Endothelial cell of umbilical vein (primary cell): ENCODE data around the gene TCHHL1. TPM values are rescaled to one million over a fixed set of nuclear protein-coding genes. Genes with fewer than 3 reads are reported as not detected.

Source experiments
- BruUV-seq: library from RNA; stranded (reverse); fragments of 400-500 nt; replicated peaks from 2 replicates; lab custom pipeline; 2021; lab: Mats Ljungman, UMichigan
- CTCF ChIA-PET: fragments of 300-600, 350-600 bp; sonication (Branson Sonifier 250); formaldehyde crosslinking; loops from one replicate; lab custom pipeline; 2021; ENCODE audit warnings: antibody characterized with exemption, inconsistent platforms; lab: Charles Lee
- POLR2A ChIA-PET: fragments of 300-600, 350-600 bp; sonication (Branson Sonifier 250); formaldehyde crosslinking; loops from one replicate; lab custom pipeline; 2021; ENCODE audit warnings: antibody characterized with exemption, inconsistent platforms; lab: Charles Lee
- DNase-seq: peaks from one replicate; pipeline ENCODE4 v3.0.0-alpha.2; 2011; ENCODE audit warnings: low read depth, low spot score
- FAIRE-seq: peaks from 2 replicates; lab custom pipeline; 2011; peaks lifted over from hg19 to GRCh38; lab: Jason Lieb, UNC
- H2AFZ ChIP-seq: 2 replicates; pipeline ENCODE4 v1.6.0; 2012; ENCODE audit warnings: low read depth, low read length, control low read depth, inconsistent platforms
- H3K27ac ChIP-seq: 2 replicates; pipeline ENCODE4 v1.5.1; 2011; ENCODE audit warnings: low read depth, mild to moderate bottlenecking, control low read depth, low read length, moderate library complexity; ENCODE audit not compliant: insufficient read depth
- H3K27me3 ChIP-seq, 2 experiments: 2 replicates each; pipeline versions ENCODE4 v1.6.0 to v1.6.1; 2011; ENCODE audit warnings: low read length in 2 of 2, mixed read lengths in 1 of 2; ENCODE audit not compliant: control insufficient read depth in 2 of 2, insufficient read depth in 2 of 2
- H3K36me3 ChIP-seq, 2 experiments: 2 replicates in 1 of 2; 3 replicates in 1 of 2; pipeline ENCODE4 v1.5.1; 2011; ENCODE audit warnings: low read length in 2 of 2, mild to moderate bottlenecking in 1 of 2, moderate library complexity in 1 of 2; ENCODE audit not compliant: control insufficient read depth in 2 of 2, insufficient read depth in 2 of 2; ENCODE audit errors: extremely low read depth in 1 of 2
- H3K4me1 ChIP-seq: 3 replicates; pipeline ENCODE4 v1.5.1; 2011; ENCODE audit warnings: mild to moderate bottlenecking, low read length; ENCODE audit not compliant: control insufficient read depth, insufficient read depth; ENCODE audit errors: extremely low read depth
- H3K4me2 ChIP-seq: 2 replicates; pipeline ENCODE4 v1.6.1; 2011; ENCODE audit warnings: low read length, control low read depth, mixed read lengths; ENCODE audit not compliant: insufficient read depth
- H3K4me3 ChIP-seq, 3 experiments: fragments of 200-600 bp in 1 of 3; sonication (generic), shearing (Covaris generic) in 1 of 3; replicated peaks in 1 of 3; 2 replicates each; pipeline ENCODE4 v1.5.1; 2011 to 2016; ENCODE audit warnings: control low read depth in 3 of 3, low read length in 3 of 3, mild to moderate bottlenecking in 2 of 3, inconsistent platforms in 1 of 3, low read depth in 1 of 3, moderate library complexity in 1 of 3; ENCODE audit not compliant: insufficient read depth in 1 of 3
- H3K79me2 ChIP-seq: 2 replicates; pipeline ENCODE4 v1.6.0; 2012; ENCODE audit warnings: low read length, inconsistent platforms; ENCODE audit not compliant: control insufficient read depth, insufficient read depth
- H3K9ac ChIP-seq: replicated peaks from 2 replicates; pipeline ENCODE3; 2011; ENCODE audit warnings: low read length, control low read depth; ENCODE audit not compliant: insufficient read depth; ENCODE audit errors: extremely low read depth
- H3K9me1 ChIP-seq: replicated peaks from 3 replicates; pipeline ENCODE4 v1.6.0; 2011; ENCODE audit warnings: mild to moderate bottlenecking, low read length; ENCODE audit not compliant: control insufficient read depth, insufficient read depth; ENCODE audit errors: extremely low read depth
- H3K9me3 ChIP-seq: replicated peaks from 2 replicates; pipeline ENCODE4 v1.5.1; 2012; ENCODE audit warnings: low read length, inconsistent platforms; ENCODE audit not compliant: control insufficient read depth, insufficient read depth
- H4K20me1 ChIP-seq: replicated peaks from 2 replicates; pipeline ENCODE3; 2011; ENCODE audit warnings: mild to moderate bottlenecking, low read length; ENCODE audit not compliant: control insufficient read depth, insufficient read depth; ENCODE audit errors: extremely low read depth
- EZH2 ChIP-seq: IDR thresholded peaks from 2 replicates; pipeline ENCODE4 v1.6.1; 2012; ENCODE audit warnings: borderline replicate concordance, low read depth, mild to moderate bottlenecking, moderate library complexity, low read length, inconsistent platforms; ENCODE audit not compliant: severe bottlenecking
- FOS ChIP-seq: IDR thresholded peaks from 2 replicates; pipeline ENCODE4 v1.6.1; 2011; ENCODE audit warnings: mild to moderate bottlenecking, low read length, moderate library complexity, borderline replicate concordance; ENCODE audit not compliant: insufficient read depth
- GATA2 ChIP-seq: IDR thresholded peaks from 2 replicates; pipeline ENCODE4 v1.7.0; 2011; ENCODE audit warnings: low read depth, mild to moderate bottlenecking, moderate library complexity, mixed read lengths, low read length; ENCODE audit not compliant: insufficient read length, insufficient read depth
- JUN ChIP-seq: IDR thresholded peaks from 2 replicates; pipeline ENCODE4 v1.6.1; 2011; ENCODE audit warnings: borderline replicate concordance, low read depth; ENCODE audit not compliant: insufficient read length, insufficient read depth
- MYC ChIP-seq: IDR thresholded peaks from one replicate; pipeline ENCODE4 v1.6.1; 2011; ENCODE audit warnings: mild to moderate bottlenecking, low read depth, low read length
- POLR2A ChIP-seq: IDR thresholded peaks from 2 replicates; pipeline ENCODE4 v1.6.1; 2012; ENCODE audit warnings: low read depth, mild to moderate bottlenecking, control low read depth, low read length
- POLR2AphosphoS5 ChIP-seq: IDR thresholded peaks from 2 replicates; pipeline ENCODE4 v1.6.1; 2012; ENCODE audit warnings: low read depth, mild to moderate bottlenecking, control low read depth, low read length, moderate library complexity; ENCODE audit not compliant: insufficient read depth
- dilution Hi-C: fragments of 300-500 bp; cut with MboI; formaldehyde crosslinking; loops from one replicate; pipeline ENCODE4 v1.15.0; 2019; ENCODE audit warnings: low sequenced_read_pairs; ENCODE audit not compliant: extremely low pct_ligation_motif_present
- intact Hi-C: fragments of 100-400 bp; cut with micrococcal nuclease; formaldehyde crosslinking; loops from one replicate; pipeline ENCODE4 v1.10.0; 2022
- polyA plus RNA-seq, 4 experiments: library from polyadenylated mRNA; depleted of rRNA in 3 of 4; stranded (reverse) in 3 of 4; unstranded in 1 of 4; fragments of >200 nt; gene quantifications; 2 replicates each; pipeline versions ENCODE4 v1.2.1 to v1.2.3, GENCODE V29; 2011 to 2012; ENCODE audit warnings: missing spikeins in 1 of 4
- total RNA-seq: library from RNA; stranded (reverse); gene quantifications from 2 replicates; pipeline ENCODE4 v1.2.3, GENCODE V29; 2021
- TF ChIP-seq, protein P1 (sequence below), 2 donors: IDR thresholded peaks; 1 replicate in 1 of 2; 2 replicates in 1 of 2; pipeline ENCODE4 v1.5.1; 2011; ENCODE audit warnings: low read length in 2 of 2, mild to moderate bottlenecking in 2 of 2, moderate library complexity in 2 of 2, control low read depth in 1 of 2, inconsistent platforms in 1 of 2, low read depth in 1 of 2; ENCODE audit not compliant: insufficient read depth in 1 of 2; ENCODE audit errors: extremely low read depth in 1 of 2
- TF ChIP-seq, protein P2 (sequence below): IDR thresholded peaks from 2 replicates; pipeline ENCODE4 v1.6.1; 2011; ENCODE audit not compliant: insufficient read depth, insufficient read length

The TCHHL1 gene
- total and polyA plus RNA-seq, 2 donors (not counting 3 experiments of a cell fraction or from before 2014, with no cell fraction given) = not detected

DNA sequence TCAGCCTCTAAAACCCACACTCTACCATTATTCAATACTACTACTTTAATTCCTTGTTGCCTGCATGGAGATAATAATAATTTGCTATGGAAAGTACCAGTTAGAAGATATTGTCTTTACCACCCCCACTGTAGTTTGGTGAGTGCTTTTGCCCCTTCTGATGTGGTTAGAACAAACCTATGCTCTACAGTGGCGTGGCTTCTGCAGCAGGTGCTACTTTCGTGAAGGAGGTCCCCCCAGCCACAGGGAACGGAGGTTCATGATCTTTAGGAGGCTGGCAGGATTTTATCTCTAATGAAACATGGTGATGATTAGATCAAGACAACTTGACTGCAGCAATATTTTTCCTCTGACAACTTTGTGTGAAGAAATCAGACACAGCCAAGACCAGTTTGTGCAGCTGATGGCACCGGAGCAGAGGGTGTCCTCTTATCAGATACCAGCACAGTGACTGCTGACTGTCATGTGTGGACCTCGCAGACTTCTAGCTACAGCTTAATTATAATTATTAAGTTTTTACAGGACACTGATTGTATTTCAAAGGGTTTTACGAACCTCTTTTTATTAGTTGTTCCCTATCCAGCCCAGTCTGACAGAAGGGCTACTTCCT, 37.1 kb upstream of the TCHHL1 start:
- H3K36me3 ChIP-seq = no peaks in the 10 kb centered on the region
- H3K4me3 ChIP-seq = no peak overlapping the region
- no peak for DNase-seq
- dilution Hi-C loops (no loop called here), intact Hi-C loops (no loop called here)
- no peaks in the 10 kb centered on the region for H3K9me1 ChIP-seq
- no TSS peak for BruUV-seq
- no peak overlapping the region for H2AFZ ChIP-seq
- no peak for FAIRE-seq
- no peaks in the 10 kb centered on the region for H3K79me2 ChIP-seq
- H3K9ac ChIP-seq = no peak overlapping the region
- no peaks in the 10 kb centered on the region for H4K20me1 ChIP-seq
- H3K27me3 ChIP-seq = peaks cover 3 to 5% of the 10 kb centered on the region in 2 experiments
- CTCF ChIA-PET = no interaction called here
- no peaks in the 10 kb centered on the region for H3K4me1 ChIP-seq
- POLR2A ChIA-PET = no interaction called here
- H3K9me3 ChIP-seq = no peaks in the 10 kb centered on the region
- no peak overlapping the region for H3K27ac ChIP-seq
- no peak for TF ChIP-seq POLR2AphosphoS5
- no peak for TF ChIP-seq JUN
- TF ChIP-seq, protein P1, sequence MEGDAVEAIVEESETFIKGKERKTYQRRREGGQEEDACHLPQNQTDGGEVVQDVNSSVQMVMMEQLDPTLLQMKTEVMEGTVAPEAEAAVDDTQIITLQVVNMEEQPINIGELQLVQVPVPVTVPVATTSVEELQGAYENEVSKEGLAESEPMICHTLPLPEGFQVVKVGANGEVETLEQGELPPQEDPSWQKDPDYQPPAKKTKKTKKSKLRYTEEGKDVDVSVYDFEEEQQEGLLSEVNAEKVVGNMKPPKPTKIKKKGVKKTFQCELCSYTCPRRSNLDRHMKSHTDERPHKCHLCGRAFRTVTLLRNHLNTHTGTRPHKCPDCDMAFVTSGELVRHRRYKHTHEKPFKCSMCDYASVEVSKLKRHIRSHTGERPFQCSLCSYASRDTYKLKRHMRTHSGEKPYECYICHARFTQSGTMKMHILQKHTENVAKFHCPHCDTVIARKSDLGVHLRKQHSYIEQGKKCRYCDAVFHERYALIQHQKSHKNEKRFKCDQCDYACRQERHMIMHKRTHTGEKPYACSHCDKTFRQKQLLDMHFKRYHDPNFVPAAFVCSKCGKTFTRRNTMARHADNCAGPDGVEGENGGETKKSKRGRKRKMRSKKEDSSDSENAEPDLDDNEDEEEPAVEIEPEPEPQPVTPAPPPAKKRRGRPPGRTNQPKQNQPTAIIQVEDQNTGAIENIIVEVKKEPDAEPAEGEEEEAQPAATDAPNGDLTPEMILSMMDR (IDR thresholded peaks at IDR 0.05; ENCODE audit: extremely low read depth in 1 of 2, insufficient read depth in 1 of 2, low read depth in 1 of 2, low read length in 2 of 2) = no peak
- no peak for TF ChIP-seq FOS
- TF ChIP-seq POLR2A = no peak
- no peak for TF ChIP-seq MYC
- no peak for TF ChIP-seq GATA2
- TF ChIP-seq, protein P2, sequence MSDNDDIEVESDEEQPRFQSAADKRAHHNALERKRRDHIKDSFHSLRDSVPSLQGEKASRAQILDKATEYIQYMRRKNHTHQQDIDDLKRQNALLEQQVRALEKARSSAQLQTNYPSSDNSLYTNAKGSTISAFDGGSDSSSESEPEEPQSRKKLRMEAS = no peak
- TF ChIP-seq EZH2 = no peak
- H3K4me2 ChIP-seq = no peak overlapping the region
